TTC549 (cell line): ENCODE measurements around the gene HSD17B12.
A peak's percentile ranks its signal among the peaks of the same experiment; 100 is the strongest.

Source experiments
- FAIRE-seq: peaks from 2 replicates; lab custom pipeline; 2012; peaks lifted over from hg19 to GRCh38; lab: Jason Lieb, UNC

The HSD17B12 gene

GRCh38 chr11:43806976-43807375 lies 126.4 kb downstream of the HSD17B12 start:
- no peak for FAIRE-seq

GRCh38 chr11:43810929-43811596 lies 130.5 kb downstream of the HSD17B12 start:
- no peak for FAIRE-seq

GRCh38 chr11:43812471-43812870 lies 131.9 kb downstream of the HSD17B12 start:
- FAIRE-seq, result no peak

- FAIRE-seq, result no peak
Measured at GRCh38 chr11:43818220-43818619, 137.7 kb downstream of the HSD17B12 start.

- FAIRE-seq, result no peak
Measured at GRCh38 chr11:43819926-43820325, 139.4 kb downstream of the HSD17B12 start.

DNA sequence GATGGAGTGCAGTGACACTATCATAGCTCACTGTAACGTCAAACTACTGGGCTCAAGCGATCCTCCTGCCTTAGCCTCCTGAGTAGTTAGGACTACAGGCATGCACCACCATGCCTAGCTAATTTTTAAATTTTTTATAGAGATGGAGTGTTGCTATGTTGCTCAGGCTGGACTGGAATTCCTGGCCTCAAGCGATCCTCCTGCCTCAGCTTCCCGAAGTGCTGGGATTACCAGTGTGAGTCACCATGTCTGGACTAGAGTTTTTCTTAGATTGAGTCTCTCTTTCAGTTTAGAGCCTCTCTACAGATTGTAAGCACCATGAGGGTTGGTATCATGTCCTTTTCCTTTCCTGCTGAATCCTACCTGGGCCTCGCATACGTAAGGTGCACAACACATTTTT lies 142.8 kb downstream of the HSD17B12 start:
- FAIRE-seq, result no peak

DNA sequence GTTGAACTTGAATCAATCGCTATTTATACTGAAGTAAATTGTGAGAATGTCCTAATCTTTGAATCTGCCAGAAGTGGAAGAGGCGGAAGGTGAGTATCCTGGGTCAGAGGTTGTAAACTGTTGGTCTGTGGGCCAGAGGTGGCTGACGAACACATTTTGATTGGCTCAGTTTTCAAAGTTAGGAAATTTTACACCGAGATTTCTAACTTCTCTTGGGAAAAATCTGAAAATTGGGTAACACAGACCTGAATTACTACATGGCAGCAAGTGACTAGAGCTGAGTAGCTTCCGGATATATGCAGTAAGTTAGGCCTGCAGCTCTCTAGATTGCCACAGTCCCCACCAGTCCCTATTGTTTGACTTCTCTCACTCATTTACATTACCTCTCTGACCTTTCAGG lies 143.3 kb downstream of the HSD17B12 start:
- FAIRE-seq, result no peak

DNA sequence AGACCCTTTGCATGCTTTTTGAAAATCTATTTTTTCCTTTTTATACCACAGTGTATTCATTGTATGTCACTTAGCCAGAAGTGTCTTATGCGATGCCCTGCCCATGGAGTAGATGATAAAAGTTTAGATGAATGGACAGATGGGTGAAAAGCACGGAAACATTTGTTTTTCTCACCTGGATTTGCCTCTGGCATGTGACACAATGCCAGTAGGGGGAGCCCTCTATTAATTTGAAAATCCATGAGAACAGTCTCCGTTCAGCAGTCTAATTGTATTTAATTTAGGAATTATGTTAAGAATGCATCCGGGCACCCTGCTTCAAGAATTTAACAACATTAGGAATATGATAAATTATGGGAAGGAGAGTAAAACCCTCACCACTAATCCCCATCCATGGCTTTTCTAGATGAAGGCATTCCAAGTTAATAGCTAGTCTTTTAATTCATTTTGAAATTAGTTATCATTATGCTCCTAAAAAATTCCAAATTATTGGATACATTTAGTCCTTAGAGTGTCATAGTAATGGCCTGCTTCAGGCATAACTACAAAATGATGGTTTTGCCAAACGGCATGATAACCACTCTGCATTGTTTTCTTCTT lies 144.8 kb downstream of the HSD17B12 start:
- FAIRE-seq, result no peak

DNA sequence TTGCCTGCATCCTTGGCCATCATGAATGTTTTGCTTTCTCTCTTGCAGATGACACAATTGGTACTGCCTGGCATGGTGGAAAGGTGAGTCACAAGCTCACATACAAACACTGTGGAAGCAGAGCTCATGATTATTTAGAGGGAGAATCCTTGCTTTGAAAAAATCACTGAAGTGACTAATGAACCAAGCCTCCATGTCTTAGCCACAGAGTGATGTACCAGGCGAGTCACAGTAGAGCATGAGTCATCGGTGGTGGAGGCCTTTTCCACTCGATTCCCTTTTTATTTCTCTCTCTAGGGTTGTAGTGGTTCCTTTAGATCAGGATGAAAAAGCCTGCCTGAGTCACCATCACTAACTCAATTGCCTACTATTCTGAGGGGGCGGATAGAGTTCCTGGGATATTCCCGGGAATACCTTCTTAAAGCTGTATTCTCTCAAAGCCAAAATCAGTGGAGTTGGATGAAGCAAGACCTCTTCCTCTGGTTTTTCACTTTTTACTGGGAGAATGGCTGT lies 150.4 kb downstream of the HSD17B12 start:
- FAIRE-seq, result no peak

DNA sequence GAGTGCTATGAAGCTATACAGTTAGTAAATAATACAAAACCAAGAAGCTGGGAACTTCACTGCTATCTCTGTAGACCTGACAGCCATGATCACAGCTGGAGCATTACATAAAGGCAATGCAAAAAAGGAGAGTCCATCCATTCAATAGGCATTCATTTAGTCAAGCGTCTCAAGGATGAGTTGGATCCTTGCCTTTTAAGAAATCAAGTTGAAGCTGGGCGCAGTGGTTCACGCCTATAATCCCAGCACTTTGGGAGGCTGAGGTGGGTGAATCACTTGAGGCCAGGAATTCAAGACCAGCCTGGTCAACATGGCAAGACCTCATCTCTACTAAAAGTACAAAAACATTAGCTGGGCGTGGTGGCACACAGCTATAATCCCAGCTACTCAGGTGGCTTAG lies 152.0 kb downstream of the HSD17B12 start:
- FAIRE-seq, result no peak

DNA sequence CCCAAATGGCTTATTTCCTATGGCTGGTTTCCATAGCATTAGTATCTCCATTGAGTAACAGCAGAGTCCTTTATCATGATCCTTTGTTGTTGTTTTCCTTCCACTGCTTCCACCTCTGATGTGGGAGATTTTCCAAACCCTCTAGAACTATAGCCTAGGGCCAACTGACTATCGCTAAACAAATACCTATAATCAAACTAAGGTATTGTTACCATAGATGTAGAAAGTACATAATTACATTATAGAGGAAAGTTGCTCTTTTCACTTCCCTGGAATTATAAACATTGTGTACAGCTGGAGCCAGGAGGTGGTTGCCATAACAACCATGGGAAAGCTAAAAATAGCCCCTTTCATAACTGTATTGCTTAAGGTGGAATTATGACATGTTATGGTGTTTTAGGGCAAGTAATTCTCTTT lies 153.1 kb downstream of the HSD17B12 start:
- FAIRE-seq, result no peak

GRCh38 chr11:43834286-43834685 lies 153.7 kb downstream of the HSD17B12 start:
- FAIRE-seq, result no peak

DNA sequence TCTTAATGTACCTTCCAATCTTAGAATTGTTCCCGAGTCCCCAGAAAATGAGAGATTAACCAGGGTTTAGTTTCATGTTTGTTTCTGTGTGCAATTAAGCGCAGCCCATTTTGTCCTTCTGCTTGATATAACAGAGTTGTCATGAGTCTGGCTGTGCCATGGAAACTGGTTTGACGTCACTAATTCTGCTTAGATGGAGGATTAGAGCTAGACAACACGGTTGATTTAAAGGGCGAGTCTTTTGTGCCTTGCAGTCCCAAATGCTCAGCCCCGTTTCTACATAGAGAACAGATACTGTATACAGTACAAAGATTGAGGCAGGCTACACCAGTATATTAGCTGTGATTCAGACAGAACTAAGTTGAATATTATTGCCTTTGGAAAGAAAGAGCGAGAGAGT lies 154.6 kb downstream of the HSD17B12 start:
- no peak for FAIRE-seq

DNA sequence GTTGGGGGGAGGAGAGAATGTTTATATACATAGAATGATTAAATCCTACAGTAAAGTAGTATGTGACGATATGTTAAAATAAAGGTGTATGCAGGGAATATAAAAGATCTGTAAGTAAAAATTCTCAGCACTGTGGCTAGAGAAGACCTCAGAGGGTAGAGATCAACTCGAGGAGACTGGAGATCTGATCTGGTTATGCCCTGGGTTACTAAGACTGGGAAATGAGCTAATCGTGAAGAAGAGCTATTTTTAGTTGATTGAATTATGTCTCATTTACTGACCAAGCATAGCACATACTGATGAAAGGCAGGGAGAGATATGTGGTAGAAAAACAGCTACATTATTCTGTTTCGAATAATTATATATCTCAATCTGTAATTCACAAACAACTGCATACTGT lies 157.3 kb downstream of the HSD17B12 start:
- FAIRE-seq, result no peak

DNA sequence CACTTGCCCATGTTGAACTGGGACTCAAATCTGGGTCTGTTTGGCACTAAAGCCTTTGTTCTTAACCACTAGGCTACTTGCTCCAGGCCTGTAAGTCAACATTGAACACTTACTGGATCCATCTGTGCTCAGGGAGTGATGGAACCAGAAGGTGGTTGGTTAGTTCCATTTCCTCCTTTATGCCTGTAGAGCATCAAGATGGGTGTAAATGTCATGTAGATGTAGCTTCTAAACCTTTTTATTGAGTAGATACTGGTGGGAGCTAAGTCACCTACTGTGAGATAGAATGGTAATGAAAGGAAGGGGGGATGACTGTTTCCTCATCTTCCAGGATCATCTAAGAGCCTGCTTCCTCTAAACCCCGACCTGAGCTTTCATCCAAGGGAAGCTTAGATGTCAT lies 161.5 kb downstream of the HSD17B12 start:
- FAIRE-seq, result no peak

DNA sequence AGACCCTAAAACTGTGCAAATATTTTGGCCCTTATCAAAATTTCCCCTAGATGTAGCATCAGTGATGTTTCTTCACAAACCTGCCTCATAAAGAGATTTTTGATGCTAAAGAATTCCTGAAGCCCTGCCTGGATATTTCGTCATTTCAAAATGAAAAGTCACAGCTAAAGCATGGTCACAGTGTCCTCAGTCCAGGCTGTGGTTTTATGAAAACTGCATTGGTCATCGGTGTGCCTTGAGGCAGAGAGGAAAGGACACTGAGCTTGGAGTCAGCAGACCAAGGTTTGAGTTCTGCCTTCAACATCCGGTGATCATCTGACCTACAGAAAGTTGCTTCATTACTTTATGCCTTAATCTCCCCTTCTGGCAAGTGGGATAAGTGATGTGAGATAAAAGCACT lies 165.3 kb downstream of the HSD17B12 start:
- no peak for FAIRE-seq

- peak; percentile 68 for FAIRE-seq
Measured at GRCh38 chr11:43852057-43852636, 171.6 kb downstream of the HSD17B12 start.

GRCh38 chr11:43853781-43854180 lies 173.2 kb downstream of the HSD17B12 start:
- FAIRE-seq, result no peak

GRCh38 chr11:43856993-43857392 lies 176.5 kb downstream of the HSD17B12 start:
- no peak for FAIRE-seq

DNA sequence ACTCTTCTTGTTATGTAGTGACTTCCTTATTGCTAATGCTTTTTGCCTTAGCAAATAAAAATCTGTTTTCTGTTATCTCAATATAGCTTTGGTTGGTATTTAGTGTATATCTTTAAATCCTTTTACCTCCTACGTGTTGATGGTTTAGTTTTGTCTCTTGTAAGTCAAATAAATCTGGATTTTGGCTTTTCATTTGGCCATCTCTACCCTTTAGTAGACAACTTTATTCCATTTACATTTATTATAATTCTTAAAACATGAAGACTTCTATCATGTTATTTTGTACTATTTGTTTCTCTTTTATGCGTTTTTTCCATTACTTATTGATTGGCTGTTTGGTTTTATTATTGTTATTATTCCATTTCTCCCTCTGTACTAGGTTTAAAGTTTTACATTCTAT lies 180.6 kb downstream of the HSD17B12 start:
- no peak for FAIRE-seq

GRCh38 chr11:43866520-43866919 lies 186.0 kb downstream of the HSD17B12 start:
- no peak for FAIRE-seq

DNA sequence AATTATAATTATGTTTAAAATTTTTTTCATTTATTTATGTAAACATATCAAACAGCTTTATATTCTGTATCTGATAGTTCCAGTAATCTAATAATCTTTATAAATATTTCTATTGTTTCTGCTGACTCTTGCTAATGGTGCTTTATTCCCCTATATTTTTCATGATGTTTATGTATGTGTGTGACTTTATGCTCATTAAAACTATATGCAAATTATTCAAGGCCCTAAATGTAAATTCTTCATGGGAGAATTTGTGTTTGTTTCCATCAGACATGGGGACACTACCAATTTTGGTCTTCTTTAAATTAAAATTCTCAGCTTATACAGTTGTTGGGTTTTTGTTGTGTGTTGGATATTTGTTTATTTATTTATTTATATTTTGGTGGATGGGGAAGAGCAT lies 186.4 kb downstream of the HSD17B12 start:
- no peak for FAIRE-seq

DNA sequence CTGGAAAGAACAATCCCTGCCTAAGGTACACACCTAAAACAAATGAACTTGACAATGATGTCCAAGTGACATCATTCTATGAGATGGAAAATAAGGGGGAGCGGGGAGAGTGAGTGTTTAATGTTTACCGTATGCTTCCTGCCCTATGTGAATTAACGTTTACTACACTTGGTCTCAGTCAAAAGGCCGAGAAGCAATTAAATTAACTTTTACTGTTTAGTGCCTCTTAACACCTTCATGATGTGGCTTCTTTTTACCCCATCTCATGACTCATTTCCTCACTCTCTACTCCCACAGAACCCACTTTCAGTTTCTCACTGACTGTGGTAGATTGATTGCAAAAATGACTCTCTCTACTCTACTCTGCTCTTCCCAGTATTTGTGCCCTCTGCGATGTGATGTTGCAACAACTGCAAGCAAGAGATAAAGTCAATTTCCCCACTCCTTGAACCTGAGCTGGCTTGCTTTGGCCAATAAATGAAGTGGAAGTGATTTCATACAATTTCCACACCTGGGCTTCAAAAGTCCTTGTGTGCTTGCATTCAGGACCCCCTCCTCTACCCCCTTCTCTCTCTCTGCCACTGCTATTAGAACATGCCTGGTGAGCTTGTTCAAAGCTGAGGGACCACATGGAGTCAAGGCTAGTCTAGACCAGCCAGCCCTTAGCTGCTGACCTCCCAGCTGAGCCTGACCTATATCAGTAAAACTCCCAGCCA lies 188.5 kb downstream of the HSD17B12 start:
- FAIRE-seq, result no peak
